ENCODE data around the gene SOX6.

SOX6 gene

DNA sequence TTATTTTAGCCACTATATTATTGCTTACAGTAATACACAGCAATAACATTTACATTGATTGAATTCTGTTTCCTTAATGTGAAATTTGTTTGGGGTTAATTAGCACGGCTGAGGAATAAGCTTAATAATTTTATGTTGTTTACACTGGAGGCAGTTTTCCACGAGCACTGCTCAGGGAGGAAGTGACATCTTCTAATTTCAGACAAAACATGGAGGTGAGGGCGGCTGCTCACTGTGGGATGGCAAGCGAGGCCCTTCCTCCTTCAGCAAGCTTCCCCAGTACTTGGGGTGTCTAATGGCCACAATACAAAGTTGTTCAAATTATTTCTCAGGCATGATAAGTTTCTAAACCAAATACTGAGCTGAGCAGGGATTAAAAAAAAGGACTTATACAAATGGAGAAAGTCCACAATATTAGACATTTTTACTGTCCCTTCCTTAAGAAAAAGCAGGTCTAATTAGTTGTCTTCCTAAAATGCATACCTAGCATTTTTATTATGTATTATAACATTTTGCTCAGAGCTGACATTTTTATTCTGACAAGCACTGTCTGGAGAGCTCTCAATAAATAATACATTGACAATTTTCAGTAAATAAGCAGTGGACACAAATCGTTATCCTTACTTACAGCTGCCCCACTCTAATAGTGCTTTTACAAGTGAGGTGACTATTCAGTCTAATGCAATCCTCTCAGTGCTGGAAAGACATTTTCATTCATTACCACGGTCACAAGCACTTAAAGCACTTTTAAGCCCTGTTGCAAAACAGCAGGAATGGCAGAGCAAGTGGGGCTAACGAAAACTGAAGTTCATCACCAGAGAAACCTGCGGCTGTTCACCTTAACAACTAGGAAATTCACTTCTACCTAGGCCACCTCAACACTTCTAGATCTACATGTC lies 56.2 kb downstream of the SOX6 start:
- DNase-seq (ENCODE audit: low spot score), result no peak
- in situ Hi-C loops (cut with MboI; ENCODE audit: low pct_unique_long_range_greater_than_20kb, low sequenced_read_pairs, unreplicated experiment), result no loop called here
- TF ChIP-seq, protein P1, sequence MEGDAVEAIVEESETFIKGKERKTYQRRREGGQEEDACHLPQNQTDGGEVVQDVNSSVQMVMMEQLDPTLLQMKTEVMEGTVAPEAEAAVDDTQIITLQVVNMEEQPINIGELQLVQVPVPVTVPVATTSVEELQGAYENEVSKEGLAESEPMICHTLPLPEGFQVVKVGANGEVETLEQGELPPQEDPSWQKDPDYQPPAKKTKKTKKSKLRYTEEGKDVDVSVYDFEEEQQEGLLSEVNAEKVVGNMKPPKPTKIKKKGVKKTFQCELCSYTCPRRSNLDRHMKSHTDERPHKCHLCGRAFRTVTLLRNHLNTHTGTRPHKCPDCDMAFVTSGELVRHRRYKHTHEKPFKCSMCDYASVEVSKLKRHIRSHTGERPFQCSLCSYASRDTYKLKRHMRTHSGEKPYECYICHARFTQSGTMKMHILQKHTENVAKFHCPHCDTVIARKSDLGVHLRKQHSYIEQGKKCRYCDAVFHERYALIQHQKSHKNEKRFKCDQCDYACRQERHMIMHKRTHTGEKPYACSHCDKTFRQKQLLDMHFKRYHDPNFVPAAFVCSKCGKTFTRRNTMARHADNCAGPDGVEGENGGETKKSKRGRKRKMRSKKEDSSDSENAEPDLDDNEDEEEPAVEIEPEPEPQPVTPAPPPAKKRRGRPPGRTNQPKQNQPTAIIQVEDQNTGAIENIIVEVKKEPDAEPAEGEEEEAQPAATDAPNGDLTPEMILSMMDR (IDR thresholded peaks at IDR 0.05; ENCODE audit: extremely low read depth, insufficient read depth, missing control alignments), result no peak

DNA sequence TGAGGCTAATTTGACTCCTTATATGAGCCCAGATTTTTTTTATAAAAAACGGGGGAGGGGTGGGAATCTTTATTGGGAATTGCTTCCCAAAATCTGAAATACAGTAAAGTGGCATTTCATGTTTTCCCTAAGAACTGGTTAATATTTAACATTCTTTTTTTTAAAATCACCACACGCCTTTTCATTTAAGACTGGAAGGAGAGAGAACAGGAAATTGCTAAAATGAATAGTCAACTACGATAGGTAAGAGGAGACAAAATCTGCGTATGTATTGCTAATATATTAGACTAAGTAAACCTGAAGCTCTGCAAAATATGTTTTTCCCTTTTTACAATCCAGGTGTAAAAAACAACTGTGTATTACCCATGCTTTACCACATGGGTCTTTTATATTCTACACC lies 57.0 kb downstream of the SOX6 start:
- DNase-seq (ENCODE audit: low spot score), result no peak
- in situ Hi-C loops (cut with MboI; ENCODE audit: low pct_unique_long_range_greater_than_20kb, low sequenced_read_pairs, unreplicated experiment), result no loop called here
- TF ChIP-seq, protein P1 (IDR thresholded peaks at IDR 0.05; ENCODE audit: extremely low read depth, insufficient read depth, missing control alignments), result no peak

DNA sequence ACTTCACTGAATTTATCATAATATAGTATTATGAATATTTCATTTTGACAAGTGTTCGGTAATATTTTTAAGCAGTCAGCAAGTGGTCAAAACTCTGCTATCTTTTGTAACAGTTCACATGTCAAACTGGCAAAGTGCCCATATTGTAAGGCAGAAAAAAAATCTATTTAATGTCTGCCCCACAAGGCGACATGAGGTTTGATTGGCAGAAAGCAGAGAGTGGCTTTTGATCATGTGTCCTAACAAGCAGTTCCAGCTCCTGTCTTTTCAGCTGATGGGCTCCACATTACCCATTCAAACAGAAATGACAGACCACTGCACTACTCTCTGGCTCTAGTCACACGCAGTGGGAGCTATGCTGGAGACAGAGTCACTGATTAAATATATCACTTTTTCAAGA lies 59.0 kb downstream of the SOX6 start:
- in situ Hi-C loops (cut with MboI; ENCODE audit: low pct_unique_long_range_greater_than_20kb, low sequenced_read_pairs, unreplicated experiment), result no loop called here
- TF ChIP-seq, protein P1 (IDR thresholded peaks at IDR 0.05; ENCODE audit: extremely low read depth, insufficient read depth, missing control alignments), result no peak
- DNase-seq (ENCODE audit: low spot score), result no peak

DNA sequence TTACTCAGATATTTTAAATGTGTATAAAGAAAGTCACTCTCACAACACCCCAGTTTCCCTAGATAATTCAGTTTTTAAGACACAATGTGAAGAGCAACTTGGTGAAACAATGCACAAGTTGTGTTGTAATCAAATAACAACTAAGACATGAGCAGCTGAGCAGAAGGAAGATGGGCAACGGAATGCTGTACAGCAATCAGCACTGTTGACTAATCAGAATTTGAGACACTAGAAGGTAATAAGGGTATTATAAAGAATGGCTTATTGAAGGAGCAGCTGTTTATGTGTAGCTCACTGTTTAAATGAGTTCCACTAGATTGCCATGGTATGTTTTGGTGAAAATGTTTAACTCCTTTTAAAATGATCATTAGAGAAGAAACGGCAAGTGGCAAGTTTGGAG lies 60.1 kb downstream of the SOX6 start:
- DNase-seq (ENCODE audit: low spot score), result no peak
- in situ Hi-C loops (cut with MboI; ENCODE audit: low pct_unique_long_range_greater_than_20kb, low sequenced_read_pairs, unreplicated experiment), result no loop called here
- TF ChIP-seq, protein P1 (IDR thresholded peaks at IDR 0.05; ENCODE audit: extremely low read depth, insufficient read depth, missing control alignments), result no peak

DNA sequence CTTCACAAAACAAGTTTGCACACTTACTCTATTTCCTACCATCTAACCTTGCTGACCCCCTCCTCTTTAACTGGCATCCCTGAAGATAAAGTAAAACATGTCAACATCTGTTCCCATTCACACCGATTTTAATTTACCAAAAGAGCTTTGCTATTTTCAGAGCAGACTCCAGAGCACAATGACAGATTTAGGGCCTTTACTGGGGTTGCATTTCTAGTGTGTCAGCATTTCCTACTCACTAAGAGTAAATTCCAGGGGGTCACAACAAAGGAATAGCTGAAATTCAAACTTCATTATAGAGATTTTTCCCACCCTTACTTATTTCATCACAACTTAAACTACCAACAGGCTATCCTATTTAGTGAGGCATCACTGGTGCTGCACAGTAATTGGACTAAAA lies 60.8 kb downstream of the SOX6 start:
- no peak for DNase-seq (ENCODE audit: low spot score)
- TF ChIP-seq, protein P1 (IDR thresholded peaks at IDR 0.05; ENCODE audit: extremely low read depth, insufficient read depth, missing control alignments), result no peak
- in situ Hi-C loops (cut with MboI; ENCODE audit: low pct_unique_long_range_greater_than_20kb, low sequenced_read_pairs, unreplicated experiment), result no loop called here

DNA sequence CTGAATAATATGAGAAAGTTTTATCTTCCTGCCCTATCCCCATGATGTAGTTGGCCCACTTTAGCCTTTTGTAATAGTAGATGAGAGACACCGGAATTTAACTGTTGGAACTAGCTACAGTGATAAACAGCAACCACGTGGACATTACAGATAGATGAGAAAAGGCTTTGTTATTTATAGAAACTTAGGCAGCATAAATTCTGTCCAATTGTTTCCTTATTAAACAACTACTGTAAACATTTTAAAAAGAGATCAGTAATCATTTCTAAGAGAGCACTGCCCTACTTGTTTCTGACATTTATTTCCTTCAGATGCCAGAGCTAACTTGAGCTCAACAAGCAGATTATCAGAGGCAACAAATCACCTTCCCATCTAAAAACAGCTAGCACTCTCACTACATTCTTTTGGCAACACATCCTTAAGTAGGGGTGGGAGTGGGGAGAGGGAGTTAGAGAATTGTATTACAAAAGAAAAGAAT lies 63.1 kb downstream of the SOX6 start:
- TF ChIP-seq, protein P1 (IDR thresholded peaks at IDR 0.05; ENCODE audit: extremely low read depth, insufficient read depth, missing control alignments), result no peak
- in situ Hi-C loops (cut with MboI; ENCODE audit: low pct_unique_long_range_greater_than_20kb, low sequenced_read_pairs, unreplicated experiment), result no loop called here
- no peak for DNase-seq (ENCODE audit: low spot score)

Data from GM13977 (cell line).